HG03565 (cell line): ENCODE results near the gene DDX54.
"Not testable (repeated sequence)": the region's sequence is repeated elsewhere in the genome, so short reads cannot be mapped to it uniquely, and the experiment has no call there.

Source experiments
- ATAC-seq: cut with Tn5 transposase; IDR thresholded peaks from one replicate; pipeline ENCODE4 v1.9.1; 2021; ENCODE audit warnings: mild to moderate bottlenecking, moderate library complexity; ENCODE audit not compliant: unreplicated experiment

Gene DDX54

DNA sequence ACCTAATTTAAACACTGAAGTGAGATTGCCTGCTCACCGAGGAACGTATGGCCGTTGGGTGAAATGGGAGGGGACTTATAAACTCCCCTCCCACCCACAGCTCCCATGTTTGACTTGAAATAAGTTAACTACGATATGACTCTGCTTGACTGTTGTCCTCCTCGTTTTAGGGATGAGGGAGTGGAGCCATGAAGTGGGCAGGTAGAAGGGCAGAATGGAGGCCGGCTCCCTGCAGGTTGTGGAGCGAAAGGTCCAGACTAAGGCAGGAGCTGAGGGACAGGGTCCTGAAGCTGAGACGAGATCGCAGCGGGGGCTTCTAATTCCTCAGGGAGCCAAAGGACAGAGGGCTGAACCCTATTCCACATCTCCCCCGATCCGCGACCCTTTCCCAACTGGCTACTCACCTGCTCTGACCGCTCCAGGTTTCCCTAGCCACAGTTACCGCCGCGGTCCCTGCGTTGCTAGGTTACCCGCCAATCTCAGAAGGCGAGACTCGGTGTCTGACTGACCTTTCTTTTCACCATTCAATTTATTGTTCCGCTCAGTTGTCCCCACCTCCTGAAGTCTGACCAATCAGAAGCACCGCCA is 35.4 kb upstream of the DDX54 start:
- ATAC-seq = no peak

DNA sequence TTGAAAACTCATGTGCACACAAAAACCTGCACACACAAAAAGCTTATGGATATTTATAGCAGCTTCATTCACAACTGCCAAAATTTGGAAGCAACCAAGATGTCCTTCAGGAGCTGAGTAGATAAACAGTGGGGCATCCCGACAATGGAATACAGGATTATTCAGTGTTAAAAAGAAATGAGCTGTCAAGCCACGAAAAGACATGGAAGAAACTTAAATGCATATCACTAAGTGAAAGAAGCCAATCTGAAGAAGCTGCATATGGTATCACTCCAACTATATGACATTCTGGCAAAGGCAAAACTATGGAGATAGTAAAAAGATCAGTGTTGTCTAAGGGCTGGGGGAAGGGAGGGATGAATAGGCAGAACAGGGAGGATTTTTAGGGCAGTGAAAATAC is 30.7 kb upstream of the DDX54 start:
- no peak for ATAC-seq

DNA sequence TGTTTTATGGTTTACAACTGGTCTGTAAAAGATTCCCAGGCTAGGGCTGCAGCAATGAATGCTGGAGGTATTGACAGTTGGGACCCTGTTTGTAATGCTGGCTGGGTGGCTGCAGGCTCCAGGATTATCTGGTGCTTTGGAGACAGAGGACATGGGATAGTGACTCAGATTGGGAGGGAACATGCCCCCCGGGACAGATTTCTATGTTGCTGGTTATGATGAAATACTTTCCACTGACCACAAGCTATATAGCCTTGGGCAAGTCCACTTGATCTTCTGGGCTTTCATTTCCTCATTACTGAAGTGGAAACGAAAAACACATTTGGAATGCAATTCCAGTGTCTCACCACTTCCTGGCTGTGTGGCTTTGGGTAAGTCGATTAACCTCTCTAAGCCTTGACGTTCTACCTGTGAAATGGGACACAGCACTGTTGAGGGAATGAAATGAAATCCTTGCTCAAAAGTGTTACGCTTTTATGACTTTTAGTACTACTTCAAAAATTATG is 29.7 kb upstream of the DDX54 start:
- ATAC-seq = peak; percentile 38

DNA sequence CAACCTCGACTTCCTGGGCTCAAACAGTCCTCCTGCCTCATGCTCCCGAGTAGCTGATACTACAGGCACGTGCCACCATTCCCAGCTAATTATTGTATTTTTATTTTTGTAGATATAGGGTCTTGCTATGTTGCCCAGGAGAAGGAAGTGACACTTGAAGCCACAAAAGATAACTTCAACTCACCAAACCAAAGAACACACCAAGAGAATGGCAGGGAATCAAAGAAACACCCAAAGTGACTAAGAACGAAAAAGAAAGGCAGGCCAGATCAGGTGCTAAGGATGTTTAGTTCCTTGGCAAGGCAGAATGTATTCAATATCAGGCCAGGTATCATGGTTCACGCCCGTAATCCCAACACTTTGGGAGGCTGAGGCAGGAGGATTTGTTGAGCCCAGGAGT is 25.9 kb upstream of the DDX54 start:
- no peak for ATAC-seq

DNA sequence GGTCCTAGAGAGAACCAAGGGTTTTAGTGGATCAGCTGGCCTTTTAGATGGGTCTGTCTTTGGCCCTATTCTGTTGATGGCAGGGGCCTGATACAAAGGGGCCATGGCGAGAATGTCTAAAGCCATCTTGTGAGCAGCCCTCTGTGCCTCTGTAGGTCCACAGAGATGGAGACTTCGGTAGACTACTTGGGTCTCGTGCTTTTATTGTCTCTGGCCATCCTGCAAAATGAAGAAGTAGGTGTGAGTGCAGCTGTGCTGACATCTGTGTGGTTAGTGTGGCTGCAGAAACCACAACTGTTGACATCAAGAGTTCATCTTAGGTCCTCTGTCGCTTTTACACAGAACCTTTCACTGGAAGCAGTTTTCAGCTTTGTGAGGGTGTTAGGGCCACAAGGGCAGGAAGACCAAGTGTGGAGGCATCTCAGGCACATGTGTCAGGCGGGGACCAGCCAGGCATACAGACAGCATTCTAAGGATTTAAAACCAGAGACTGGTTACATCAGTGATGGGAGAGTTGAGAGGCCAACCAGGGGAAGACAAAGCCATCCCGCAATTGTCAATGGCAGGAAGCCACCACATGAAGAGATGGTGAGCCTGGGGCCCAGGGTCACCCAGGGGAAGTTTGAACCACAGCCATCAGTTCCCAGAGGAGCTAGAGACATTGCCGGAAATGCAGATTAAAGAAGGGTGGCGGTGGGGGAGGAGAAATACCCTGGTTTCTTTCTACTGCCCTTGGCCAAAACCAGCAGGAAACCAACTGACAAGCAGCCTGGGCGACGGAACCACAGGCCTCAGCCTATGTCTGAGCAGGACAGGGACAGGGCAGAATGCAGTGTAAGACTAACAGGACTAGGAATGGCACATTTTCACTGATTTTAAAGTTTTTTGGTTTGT is 23.0 kb upstream of the DDX54 start:
- ATAC-seq = peak; percentile 78

DNA sequence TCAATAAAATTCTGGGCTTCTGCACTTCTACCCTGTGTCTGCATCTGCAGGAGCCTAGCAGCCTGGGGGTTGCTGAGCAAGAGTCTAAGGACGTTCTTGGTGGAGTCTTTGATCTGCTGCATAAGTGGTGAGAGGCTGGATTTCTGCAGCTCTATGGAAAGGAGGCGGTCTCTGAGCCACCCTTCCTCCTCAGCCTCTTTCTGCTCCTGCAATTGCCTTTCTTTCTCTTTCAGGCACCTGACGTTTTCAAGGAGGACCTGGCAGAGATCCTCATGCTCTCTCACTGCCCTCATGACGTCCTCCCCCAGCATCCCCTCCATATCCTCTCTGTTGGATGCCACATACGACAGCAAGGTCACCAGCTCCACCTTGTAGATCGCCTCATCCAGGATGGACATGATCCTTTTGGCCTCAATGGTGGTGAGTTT is 22.3 kb upstream of the DDX54 start:
- ATAC-seq = no peak

DNA sequence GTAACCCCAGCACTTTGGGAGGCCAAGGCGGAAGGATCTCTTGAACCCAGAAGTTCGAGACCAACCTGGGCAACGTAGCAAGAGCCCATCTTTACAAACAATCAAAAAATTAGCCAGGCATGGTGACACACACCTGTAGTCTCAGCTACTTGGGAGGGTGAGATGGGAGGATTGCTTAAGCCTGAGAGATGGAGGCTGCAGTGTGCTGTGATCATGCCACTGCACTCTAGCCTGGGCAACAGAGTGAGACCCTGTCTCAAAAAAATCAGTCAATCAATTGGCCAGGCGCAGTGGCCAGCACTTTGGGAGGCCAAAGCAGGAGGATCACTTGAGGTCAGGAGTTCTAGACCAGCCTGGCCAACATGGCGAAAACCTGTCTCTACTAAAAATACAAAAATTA is 21.5 kb upstream of the DDX54 start:
- ATAC-seq = not testable (repeated sequence)

DNA sequence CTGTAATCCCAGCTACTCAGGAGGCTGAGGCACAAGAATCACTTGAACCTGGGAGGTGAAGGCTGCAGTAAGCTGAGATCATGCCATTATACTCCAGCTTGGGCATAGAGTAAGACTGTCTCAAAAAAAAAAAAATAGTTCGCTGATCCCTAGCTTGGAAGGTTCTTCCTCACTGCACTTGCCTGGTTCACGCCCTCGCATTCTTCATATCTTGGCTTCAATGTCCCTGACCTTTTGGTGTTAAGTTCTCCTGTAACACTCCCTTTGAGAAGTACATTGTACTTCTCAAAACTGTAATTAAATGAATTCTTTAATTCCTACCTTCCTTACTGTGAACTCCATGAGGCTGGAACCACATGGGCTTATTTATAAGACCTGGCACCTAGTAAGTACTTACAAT is 19.5 kb upstream of the DDX54 start:
- ATAC-seq = no peak

DNA sequence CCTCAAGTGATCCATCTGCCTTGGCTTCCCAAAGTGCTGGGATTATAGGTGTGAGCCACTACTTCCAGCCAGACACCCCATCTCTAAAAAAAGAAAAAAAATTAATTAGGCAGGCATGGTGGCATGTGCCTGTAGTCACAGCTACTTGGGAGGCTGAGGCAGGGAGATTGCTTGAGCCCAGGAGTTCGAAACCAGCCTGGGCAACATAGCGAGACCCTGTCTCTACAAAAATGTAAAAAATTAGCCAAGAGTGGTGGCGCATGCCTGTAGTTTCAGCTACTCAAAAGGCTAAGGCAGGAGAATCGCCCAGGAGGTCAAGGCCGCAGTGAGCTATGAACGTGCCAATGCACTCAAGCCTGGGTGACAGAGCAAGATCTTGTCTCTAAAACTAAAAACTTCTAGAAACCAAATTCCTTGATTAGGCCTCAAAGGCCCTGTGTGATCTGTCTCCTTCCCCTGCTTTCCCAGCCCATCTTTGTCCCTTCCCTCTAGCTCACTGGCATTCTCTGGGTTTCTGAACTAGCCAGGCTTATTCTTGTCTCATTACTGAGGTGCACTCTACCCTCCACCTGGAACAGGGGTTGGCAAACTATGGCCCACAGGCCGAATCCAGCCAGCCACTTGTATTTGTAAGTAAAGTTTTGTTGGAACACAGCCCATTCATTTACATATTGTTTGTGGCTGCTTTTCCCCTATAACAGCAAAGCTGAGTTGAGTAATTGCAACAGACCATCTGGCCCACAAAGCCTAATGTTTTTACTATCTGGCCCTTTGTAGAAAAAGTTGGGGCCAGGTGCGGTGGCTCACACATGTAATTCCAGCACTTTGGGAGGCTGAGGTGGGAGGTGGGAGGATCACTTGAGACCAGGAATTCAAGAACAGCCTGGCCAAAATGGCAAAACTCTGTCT is 18.8 kb upstream of the DDX54 start:
- ATAC-seq = no peak

DNA sequence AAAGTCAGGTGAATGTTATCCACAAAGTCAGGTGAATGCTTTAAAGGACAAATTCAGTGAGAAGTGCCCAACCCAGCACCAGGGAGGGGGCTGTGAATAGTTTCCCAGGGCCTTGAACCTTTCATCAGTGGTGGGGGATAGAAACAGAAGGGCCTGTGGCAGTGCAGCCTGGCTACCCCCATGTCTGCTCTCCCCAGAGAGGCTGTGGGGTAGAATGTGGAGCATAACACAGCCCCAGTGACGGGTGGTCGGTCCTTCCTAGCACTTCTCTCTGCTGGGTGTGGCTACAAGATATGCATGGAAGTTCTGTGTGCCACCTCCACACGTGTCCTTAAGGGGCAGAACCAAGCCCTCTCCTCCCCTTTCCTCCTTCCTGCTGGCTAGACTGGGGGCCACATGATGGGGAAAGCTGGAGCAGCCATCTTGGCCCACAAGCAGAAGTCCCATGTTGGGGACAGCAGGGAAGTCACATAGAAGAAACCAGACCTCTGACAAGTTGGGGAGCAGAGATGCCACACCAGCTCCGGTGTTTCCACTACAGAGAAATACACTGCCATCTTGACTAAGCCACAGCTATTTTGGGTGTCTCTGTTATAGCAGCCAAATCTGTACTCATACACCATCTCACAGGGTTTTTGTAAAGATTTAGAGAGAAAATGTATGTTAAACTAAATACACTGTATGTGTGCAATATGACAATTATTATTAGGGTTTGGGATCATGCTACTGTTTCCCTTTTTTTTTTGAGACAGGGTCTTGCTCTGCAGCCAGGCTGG is 17.2 kb upstream of the DDX54 start:
- ATAC-seq = no peak

DNA sequence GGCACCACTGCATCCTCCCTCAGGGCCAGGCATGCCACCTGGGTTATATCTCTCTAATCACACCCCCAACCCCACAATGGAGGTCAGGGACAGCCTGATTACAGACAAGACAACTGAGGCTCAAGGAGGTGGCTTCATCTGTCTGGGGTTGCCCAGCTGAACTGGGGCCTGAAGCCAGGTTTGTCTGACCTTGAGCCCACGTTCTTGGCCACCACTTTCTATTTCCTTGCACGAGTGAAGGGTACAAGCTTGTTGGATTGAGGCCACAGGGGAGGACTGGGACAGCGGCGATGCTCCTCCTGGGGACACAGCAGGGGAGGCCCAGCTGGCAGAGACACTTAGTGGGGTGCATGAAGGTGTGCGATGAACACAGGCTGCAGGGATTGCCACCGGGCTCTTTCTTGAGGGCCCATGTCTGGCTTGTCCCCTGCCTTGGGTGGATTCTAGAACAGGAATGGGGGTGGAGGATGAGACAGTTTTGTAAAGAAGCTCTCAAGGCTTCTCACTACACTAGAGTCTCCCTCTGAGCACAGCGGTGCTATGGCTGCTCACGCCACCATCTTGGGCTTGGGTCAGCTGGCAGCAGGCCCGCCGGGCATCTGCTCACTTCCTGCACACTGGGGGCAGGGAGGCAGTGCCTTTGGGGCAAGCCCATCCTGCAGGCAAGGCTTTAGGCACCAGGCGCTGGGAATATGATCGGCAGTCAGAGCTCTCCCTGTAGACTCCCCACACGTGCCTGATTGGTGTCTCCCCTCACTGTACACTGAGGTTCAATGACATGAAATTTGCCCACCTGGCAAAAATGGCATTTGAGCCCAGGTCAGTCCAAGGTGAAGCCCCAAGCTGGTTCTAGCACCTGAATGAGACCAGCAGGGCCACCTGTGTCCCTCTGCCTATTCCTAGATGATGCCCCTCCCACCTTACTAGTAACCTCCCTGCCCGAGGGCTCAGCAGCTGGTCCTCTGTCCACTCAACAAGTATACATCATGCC is 16.2 kb upstream of the DDX54 start:
- no peak for ATAC-seq

DNA sequence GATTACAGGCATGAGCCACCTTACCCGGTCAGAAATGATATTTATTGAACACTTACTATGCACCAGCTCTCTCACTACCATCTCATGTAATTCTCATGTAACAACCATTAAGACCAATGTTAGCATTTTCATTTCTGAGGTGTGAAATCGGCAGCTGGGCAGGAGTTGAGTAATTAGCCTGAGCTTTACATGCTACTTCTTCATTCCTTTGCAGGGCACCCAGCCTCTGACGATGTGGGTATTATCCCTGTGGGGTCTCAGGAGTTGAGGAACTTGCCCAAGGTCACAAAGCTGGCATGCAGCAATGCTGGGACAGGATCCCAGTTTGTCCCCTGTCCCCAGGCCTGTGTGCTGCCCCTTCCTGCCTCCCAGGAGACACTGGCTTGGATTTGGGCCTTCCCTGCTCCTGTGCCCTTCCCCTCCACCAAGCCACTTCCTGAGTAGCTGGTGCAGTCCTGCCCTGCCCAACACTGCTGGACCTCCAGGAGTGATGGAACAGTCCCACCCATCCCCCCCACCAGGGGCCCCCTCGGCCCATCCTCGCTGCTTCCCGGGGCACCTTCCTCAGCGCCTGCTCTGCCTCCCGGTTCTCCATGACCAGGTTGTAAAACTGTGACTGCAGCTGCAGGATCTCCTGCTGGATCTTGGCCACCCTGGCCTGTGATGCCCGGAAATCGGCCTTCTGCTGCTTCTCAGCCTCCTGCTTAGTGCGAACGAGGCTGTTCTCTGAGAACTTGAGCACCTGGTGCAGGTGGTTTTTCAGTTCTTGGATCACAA is 14.9 kb upstream of the DDX54 start:
- ATAC-seq = no peak

DNA sequence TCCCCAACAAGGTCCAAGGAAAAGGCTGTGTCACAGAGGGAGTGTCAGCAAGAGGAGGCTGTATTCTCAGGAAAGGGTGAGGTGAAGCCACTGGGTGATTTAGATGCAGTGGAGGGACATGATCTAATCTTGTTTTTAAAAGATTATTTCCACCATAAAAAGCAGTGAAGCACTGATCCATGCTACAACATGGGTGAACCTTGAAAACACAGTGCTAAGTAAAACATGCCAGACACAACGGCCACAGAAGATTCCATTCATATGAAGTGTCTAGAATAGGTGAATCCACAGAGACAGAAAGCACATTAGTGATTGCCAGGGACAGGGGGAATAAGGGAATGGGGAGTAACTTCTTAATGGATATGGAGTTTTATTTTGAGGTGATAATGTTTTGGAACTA is 13.0 kb upstream of the DDX54 start:
- ATAC-seq = no peak

DNA sequence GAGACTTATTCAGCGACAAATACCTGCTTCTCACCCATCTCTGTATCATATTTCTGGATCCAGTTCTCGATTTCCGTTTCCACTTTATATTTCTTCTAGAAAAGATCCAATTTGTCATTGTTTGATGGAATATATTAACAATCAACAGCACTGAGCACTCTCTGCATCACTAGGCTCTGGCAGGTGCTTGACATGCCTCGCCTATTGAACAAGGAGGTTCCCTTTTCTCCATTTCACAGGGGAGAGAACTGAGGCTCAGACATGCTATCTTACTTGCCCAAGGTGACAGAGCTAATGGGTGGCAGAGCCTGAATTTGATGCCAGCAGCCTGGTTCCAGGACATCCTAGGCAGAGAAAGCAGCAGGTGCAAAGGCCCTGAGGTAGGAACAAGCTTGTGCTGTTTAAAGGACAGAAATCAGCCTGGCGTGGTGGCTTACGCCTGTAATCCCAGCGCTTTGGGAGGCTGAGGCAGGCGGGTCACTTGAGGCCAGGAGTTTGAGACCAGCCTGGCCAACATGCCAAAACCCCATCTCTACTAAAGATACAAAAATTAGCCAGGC is 12.3 kb upstream of the DDX54 start:
- ATAC-seq = no peak

DNA sequence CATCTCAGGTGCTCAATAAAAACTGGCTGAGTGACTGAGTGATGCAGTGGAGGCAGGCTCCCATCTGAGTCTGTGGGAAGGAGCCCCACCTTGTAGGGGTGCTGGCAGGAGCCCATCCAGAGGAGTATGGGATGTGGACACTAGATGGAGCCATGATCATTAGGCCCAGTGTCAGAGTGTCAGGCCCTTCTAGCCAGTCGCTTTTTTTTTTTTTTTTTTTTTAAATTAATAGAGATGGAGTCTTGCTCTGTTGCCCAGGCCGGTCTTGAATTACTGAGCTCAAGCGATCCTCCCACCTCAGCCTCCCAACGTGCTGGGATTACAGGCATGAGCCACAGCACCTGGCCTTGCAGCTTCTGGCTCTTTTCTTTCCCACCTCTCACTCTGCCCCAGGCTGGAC is 11.7 kb upstream of the DDX54 start:
- peak; percentile 59 for ATAC-seq

DNA sequence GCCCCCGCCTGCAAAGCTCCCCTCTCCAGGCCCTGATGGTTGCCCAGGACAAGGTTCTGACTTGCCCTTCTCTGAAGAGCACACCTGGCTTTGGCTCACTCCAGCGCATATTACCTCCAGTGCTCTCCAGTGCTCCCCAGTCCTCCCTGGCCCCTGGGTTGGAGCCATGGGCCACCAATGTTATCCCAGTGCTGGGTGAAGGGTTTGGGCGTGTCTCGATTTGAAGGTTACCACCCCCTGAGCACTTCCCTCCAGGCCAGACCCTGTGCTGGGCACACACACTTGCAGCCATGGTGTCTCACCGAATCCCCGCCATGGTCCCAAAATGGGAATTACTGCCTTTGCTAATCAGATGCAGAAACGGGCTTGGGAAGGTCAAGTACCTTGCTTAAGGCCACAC is 11.3 kb upstream of the DDX54 start:
- ATAC-seq = no peak

DNA sequence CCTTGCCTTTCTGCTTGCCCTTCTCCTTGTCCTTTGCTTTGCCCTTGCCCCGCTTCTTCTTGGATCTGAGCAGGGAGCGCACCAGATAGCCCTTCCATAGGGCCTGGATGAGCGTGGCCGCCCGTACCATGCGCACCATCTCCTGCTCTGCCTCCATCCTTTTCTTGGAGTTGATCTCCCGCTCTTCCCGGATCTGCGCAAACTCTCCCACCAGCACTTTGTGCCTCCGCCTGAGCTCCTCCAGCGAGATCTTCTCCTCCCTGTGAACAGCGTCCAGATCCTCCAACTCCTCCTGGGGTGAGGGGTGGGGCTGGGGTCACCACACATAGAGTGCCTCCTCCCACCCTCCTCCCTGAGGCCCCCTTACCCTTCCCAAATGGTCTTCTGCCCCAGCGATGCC is 10.3 kb upstream of the DDX54 start:
- ATAC-seq = no peak

DNA sequence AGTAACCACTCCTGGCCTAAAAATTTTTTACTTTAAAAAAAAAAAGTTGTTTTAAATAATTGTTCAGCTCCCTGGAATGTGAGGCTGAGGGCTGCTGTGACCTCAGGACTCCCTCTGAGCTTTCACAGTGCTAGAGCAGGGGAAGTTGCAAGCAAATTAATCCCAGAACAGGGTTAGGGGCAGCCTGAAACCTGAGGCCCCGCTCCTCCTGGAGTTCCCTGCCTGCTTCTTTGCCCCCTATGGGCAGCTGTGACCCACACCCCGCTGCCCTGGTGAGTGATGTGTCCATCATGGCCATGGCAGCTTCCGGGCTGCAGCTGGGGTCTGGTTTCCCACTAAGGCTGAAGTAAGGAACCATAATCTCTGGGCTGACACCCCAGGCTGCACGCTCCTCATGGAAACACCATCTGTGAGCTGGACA is 9.7 kb upstream of the DDX54 start:
- ATAC-seq = no peak
